ENCODE measurements around the gene ABLIM1.

The ABLIM1 gene

GRCh38 chr10:114444819-114445218 is 213.3 kb downstream of the ABLIM1 start:
- H3K27ac ChIP-seq: no peak overlapping the region
- H4K20me1 ChIP-seq: no peaks in the 10 kb centered on the region
- H3K4me1 ChIP-seq: peaks cover 0 to 7% (median 6%) of the 10 kb centered on the region in 10 experiments; a peak in 9 of 20 replicates
- H3K9ac ChIP-seq: no peak overlapping the region
- H3K27me3 ChIP-seq: no peaks in the 10 kb centered on the region
- TF ChIP-seq Cebpa-rat (IDR thresholded peaks at IDR 0.05): no peak
- no peak overlapping the region for H3K4me2 ChIP-seq
- no peaks in the 10 kb centered on the region for H3K36me3 ChIP-seq
- H3K4me3 ChIP-seq: no peak overlapping the region
- no peaks in the 10 kb centered on the region for H3K9me3 ChIP-seq (replicated peaks in 1 of 11)

DNA sequence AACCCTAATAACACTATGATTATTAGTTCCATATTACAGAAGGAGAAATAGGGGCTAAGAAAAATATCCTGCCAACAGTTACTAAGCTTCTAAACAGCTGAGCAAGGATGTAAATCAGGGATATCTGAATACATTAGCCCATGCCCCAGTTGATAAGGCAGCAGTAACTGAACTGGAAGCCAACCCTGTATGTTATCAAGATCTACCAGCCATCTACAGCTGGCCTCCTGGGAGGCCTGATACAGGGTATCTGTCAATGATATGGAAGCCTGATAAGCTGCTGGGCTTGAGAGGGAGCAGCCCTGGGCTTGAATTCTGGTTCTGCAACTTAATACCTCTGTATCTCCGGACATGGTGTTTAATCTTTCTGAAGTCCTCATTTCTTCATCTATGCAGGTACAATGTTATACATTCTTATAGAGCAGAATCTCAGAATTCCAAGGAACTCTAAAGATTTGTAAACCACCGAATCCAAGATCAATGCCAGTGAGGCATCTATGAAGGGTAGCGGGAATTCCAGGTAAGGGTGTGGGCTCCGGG is 215.9 kb downstream of the ABLIM1 start:
- TF ChIP-seq Cebpa-rat (IDR thresholded peaks at IDR 0.05): no peak
- Histone ChIP-seq H3K27ac (no peak overlapping the region), H3K4me3 (no peak overlapping the region), H3K36me3 (no peaks in the 10 kb centered on the region; a peak in 1 of 22 replicates), H3K27me3 (no peaks in the 10 kb centered on the region), H4K20me1 (no peaks in the 10 kb centered on the region), H3K9me3 (replicated peaks in 1 of 11) (no peaks in the 10 kb centered on the region), H3K4me1 (peaks cover 0 to 7% (median 6%) of the 10 kb centered on the region in 10 experiments; a peak in 9 of 20 replicates), H3K9ac (no peak overlapping the region), H3K4me2 (no peak overlapping the region)

DNA sequence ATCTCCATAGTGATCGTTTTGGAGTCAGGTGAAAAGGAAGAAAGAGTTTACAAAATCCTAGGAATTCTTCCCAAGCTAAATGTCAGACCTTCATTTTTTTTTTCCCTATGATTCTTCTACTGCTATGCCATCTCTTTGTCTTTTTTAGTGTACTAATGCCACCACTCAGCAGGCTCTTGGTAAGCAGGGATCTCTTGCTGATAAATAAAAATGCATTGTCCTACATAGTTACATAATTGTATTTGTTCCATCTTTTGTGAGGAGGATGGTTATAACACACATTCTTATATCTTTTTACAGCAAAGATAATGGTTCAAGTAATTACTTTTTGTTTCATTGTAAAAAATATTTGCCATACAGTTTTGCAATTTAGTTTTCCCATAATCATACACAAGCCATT is 217.0 kb downstream of the ABLIM1 start:
- H3K4me2 ChIP-seq: no peak overlapping the region
- no peak for TF ChIP-seq Cebpa-rat (IDR thresholded peaks at IDR 0.05)
- H3K36me3 ChIP-seq: no peaks in the 10 kb centered on the region; a peak in 1 of 22 replicates
- H3K4me1 ChIP-seq: peaks cover 0 to 7% (median 6%) of the 10 kb centered on the region in 10 experiments; a peak in 9 of 20 replicates
- no peak overlapping the region for H3K27ac ChIP-seq
- H3K9me3 ChIP-seq (replicated peaks in 1 of 11): no peaks in the 10 kb centered on the region
- H3K4me3 ChIP-seq: no peak overlapping the region
- H4K20me1 ChIP-seq: no peaks in the 10 kb centered on the region
- no peaks in the 10 kb centered on the region for H3K27me3 ChIP-seq
- no peak overlapping the region for H3K9ac ChIP-seq

DNA sequence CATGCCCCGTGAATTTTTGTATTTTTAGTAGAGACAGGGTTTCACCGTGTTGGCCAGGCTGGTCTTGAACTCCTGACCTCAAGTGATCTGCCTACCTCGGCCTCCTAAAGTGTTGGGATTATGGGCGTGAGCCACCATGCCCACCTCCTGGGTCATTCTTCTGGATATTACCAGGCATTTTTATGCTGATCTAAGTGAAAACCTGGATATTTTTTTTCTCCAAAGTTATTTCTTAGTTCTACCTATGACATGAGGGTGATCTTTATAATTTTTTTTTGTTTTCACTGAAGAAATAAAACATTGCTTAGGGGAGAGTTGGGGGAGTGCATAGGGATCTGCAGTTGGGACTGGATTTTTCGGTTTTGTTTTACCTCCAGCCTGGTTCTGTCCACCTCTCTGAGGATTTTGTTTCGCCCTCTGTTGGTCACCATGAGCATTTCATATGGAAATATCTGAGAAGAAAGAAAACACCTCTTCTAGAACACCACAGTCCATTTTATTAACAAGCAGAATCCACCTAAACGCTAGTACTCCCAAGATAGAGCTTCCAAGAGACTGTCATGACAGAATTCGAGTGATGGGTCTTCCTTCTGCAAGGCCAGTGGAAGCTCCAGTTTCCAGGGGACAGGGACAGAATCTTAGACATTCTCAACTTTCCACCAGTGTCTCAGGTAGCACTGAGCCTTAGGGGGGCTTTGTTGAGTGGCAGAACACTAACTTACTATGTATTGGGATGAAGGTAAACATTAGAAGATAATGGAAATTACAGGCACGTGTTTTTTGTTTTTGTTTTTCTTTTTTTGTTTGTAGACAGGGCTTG is 220.4 kb downstream of the ABLIM1 start:
- Histone ChIP-seq H3K4me3 (no peak overlapping the region), H3K4me1 (no peaks in the 10 kb centered on the region; a peak in 1 of 20 replicates), H3K36me3 (no peaks in the 10 kb centered on the region; a peak in 1 of 22 replicates), H3K9me3 (replicated peaks in 1 of 11) (no peaks in the 10 kb centered on the region), H4K20me1 (no peaks in the 10 kb centered on the region), H3K9ac (no peak overlapping the region), H3K4me2 (no peak overlapping the region), H3K27me3 (no peaks in the 10 kb centered on the region), H3K27ac (no peak overlapping the region)
- no peak for TF ChIP-seq Cebpa-rat (IDR thresholded peaks at IDR 0.05)

DNA sequence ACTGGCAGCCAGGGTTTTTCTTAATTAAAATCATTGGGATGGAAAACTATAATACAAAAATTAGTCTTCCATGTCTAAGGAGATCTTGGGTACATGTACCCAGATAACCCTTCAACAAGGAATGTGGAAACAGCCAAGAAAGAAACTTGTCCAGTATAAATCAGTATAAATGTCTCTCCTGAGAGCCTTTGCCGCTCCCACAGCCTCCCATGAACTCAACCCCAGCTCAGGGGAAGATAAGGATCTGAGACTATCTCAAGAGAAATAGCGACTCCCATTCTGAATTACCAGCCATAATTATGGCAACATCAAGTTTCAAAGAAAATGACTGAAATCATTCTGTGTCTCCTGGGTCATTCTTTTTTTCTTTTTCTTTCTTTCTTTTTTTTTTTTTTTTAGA is 221.1 kb downstream of the ABLIM1 start:
- H3K36me3 ChIP-seq: no peaks in the 10 kb centered on the region; a peak in 1 of 22 replicates
- no peaks in the 10 kb centered on the region; a peak in 1 of 20 replicates for H3K4me1 ChIP-seq
- H4K20me1 ChIP-seq: no peaks in the 10 kb centered on the region
- no peaks in the 10 kb centered on the region for H3K9me3 ChIP-seq (replicated peaks in 1 of 11)
- no peak overlapping the region for H3K27ac ChIP-seq
- no peaks in the 10 kb centered on the region for H3K27me3 ChIP-seq
- no peak for TF ChIP-seq Cebpa-rat (IDR thresholded peaks at IDR 0.05)
- no peak overlapping the region for H3K9ac ChIP-seq
- H3K4me3 ChIP-seq: no peak overlapping the region
- H3K4me2 ChIP-seq: no peak overlapping the region

GRCh38 chr10:114432566-114433093 is 225.4 kb downstream of the ABLIM1 start:
- no peaks in the 10 kb centered on the region for H3K27me3 ChIP-seq
- H3K36me3 ChIP-seq: no peaks in the 10 kb centered on the region

DNA sequence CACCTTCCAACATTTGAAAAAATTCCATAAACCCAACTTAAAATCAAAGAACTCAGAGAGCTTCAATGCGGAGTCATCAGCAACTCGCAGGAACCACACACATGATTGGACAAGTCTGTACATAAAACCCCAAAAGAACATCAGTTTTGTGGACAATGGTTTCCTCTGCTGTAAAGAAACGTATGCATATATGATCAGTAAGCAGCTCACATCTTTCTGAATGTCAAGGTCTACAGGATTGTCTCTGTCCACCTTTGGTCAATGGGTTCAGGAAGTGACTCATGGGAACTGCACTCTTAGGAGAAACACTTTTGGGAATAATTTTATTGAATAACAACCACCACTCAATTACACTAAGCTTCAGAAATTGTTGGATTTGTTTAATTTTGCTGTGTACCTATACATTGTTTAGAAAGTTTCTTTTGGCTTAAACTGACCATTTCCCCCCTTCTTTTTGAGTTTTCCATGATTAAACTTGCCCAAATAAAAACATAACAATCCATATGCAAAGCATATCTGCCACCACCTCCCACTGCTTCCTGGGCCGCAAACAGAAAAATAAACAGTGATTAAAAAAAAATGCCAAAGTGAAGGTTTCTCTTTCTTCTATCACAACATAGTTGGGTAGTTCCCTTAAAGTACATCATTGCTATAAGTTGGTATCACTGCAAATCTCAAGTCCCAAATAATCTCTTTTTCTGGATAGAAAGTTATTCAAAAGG is 226.5 kb downstream of the ABLIM1 start:
- Histone ChIP-seq H3K27ac (no peak overlapping the region), H3K36me3 (no peaks in the 10 kb centered on the region), H4K20me1 (no peaks in the 10 kb centered on the region), H3K4me1 (no peaks in the 10 kb centered on the region; a peak in 1 of 20 replicates), H3K9me3 (replicated peaks in 1 of 11) (no peaks in the 10 kb centered on the region), H3K27me3 (no peaks in the 10 kb centered on the region), H3K4me3 (no peak overlapping the region), H3K9ac (no peak overlapping the region), H3K4me2 (no peak overlapping the region)
- TF ChIP-seq Cebpa-rat (IDR thresholded peaks at IDR 0.05): no peak

More at GRCh38 chr10:114432566-114433093, 225.4 kb downstream of the ABLIM1 start:
- H3K27ac ChIP-seq: no peak overlapping the region
- H3K4me2 ChIP-seq: no peak overlapping the region
- no peaks in the 10 kb centered on the region for H3K9me3 ChIP-seq (replicated peaks in 1 of 11)
- no peaks in the 10 kb centered on the region; a peak in 1 of 20 replicates for H3K4me1 ChIP-seq
- no peak overlapping the region for H3K9ac ChIP-seq
- no peaks in the 10 kb centered on the region for H4K20me1 ChIP-seq
- no peak overlapping the region for H3K4me3 ChIP-seq
- TF ChIP-seq Cebpa-rat (IDR thresholded peaks at IDR 0.05): no peak

GRCh38 chr10:114430688-114431413 is 227.2 kb downstream of the ABLIM1 start:
- no peak overlapping the region for H3K4me3 ChIP-seq
- H4K20me1 ChIP-seq: no peaks in the 10 kb centered on the region
- no peak overlapping the region for H3K27ac ChIP-seq
- no peaks in the 10 kb centered on the region for H3K27me3 ChIP-seq
- H3K36me3 ChIP-seq: no peaks in the 10 kb centered on the region
- no peaks in the 10 kb centered on the region for H3K9me3 ChIP-seq (replicated peaks in 1 of 11)
- no peak overlapping the region for H3K9ac ChIP-seq
- no peak for TF ChIP-seq Cebpa-rat (IDR thresholded peaks at IDR 0.05)
- H3K4me2 ChIP-seq: no peak overlapping the region
- no peaks in the 10 kb centered on the region; a peak in 1 of 20 replicates for H3K4me1 ChIP-seq

Measured in BLaER1 treated with 17β-estradiol and CSF1 and Interleukin-3, amounts not matched to agents 10 nM and 100 nM (cell line).